ENCODE data around the gene GBA3.

Gene GBA3

GRCh38 chr4:22692736-22693135, at the start of gene GBA3:
GBA3 (plus strand) TSS chr4:22692937.
- DNase-seq (ENCODE audit: low read depth in 2 of 2) = no peak

- DNase-seq (ENCODE audit: low read depth in 2 of 2) = no peak
Observed at GRCh38 chr4:22643952-22644351, 48.8 kb upstream of the GBA3 start.

- no peak for DNase-seq (ENCODE audit: low read depth in 2 of 2)
Observed at GRCh38 chr4:22645481-22646182, 47.1 kb upstream of the GBA3 start.

GRCh38 chr4:22648996-22649395, 43.7 kb upstream of the GBA3 start:
- no peak for DNase-seq (ENCODE audit: low read depth in 2 of 2)

- DNase-seq (ENCODE audit: low read depth in 2 of 2) = no peak
Observed at GRCh38 chr4:22650771-22651170, 42.0 kb upstream of the GBA3 start.

- DNase-seq (ENCODE audit: low read depth in 2 of 2) = no peak
Observed at GRCh38 chr4:22653752-22654151, 39.0 kb upstream of the GBA3 start.

GRCh38 chr4:22661443-22661842, 31.3 kb upstream of the GBA3 start:
- DNase-seq (ENCODE audit: low read depth in 2 of 2) = no peak

GRCh38 chr4:22667332-22667940, 25.3 kb upstream of the GBA3 start:
- no peak for DNase-seq (ENCODE audit: low read depth in 2 of 2)

- DNase-seq (ENCODE audit: low read depth in 2 of 2) = no peak
Observed at GRCh38 chr4:22668301-22668700, 24.4 kb upstream of the GBA3 start.

- DNase-seq (ENCODE audit: low read depth in 2 of 2) = no peak
Observed at GRCh38 chr4:22668702-22669101, 24.0 kb upstream of the GBA3 start.

- DNase-seq (ENCODE audit: low read depth in 2 of 2) = no peak
Observed at GRCh38 chr4:22670956-22671355, 21.8 kb upstream of the GBA3 start.

GRCh38 chr4:22672519-22672918, 20.2 kb upstream of the GBA3 start:
- no peak for DNase-seq (ENCODE audit: low read depth in 2 of 2)

- DNase-seq (ENCODE audit: low read depth in 2 of 2) = no peak
Observed at GRCh38 chr4:22672944-22673343, 19.8 kb upstream of the GBA3 start.

- DNase-seq (ENCODE audit: low read depth in 2 of 2) = no peak
Observed at GRCh38 chr4:22674700-22675099, 18.0 kb upstream of the GBA3 start.

- no peak for DNase-seq (ENCODE audit: low read depth in 2 of 2)
Observed at GRCh38 chr4:22676063-22676462, 16.7 kb upstream of the GBA3 start.

GRCh38 chr4:22677780-22678179, 15.0 kb upstream of the GBA3 start:
- no peak for DNase-seq (ENCODE audit: low read depth in 2 of 2)

- DNase-seq (ENCODE audit: low read depth in 2 of 2) = no peak
Observed at GRCh38 chr4:22678940-22679854, 13.5 kb upstream of the GBA3 start.

GRCh38 chr4:22680065-22680642, 12.6 kb upstream of the GBA3 start:
- DNase-seq (ENCODE audit: low read depth in 2 of 2) = no peak

- DNase-seq (ENCODE audit: low read depth in 2 of 2) = no peak
Observed at GRCh38 chr4:22683726-22684125, 9.0 kb upstream of the GBA3 start.

GRCh38 chr4:22686141-22686540, 6.6 kb upstream of the GBA3 start:
- DNase-seq (ENCODE audit: low read depth in 2 of 2) = no peak

- no peak for DNase-seq (ENCODE audit: low read depth in 2 of 2)
Observed at GRCh38 chr4:22688236-22688635, 4.5 kb upstream of the GBA3 start.

GRCh38 chr4:22689428-22689827, 3.3 kb upstream of the GBA3 start:
- DNase-seq (ENCODE audit: low read depth in 2 of 2) = no peak
